NCI-H460 (cell line): ENCODE results near the gene TMEM255B. TPM values are rescaled to one million over a fixed set of nuclear protein-coding genes. Genes with fewer than 3 reads are reported as not detected.
"Not testable (repeated sequence)": the region's sequence is repeated elsewhere in the genome, so short reads cannot be mapped to it uniquely, and the experiment has no call there.

ENCODE experiments used
- DNase-seq: peaks from one replicate; pipeline ENCODE4 v3.0.0-alpha.2; 2016; ENCODE audit warnings: low read depth; ENCODE audit errors: extremely low read depth
- total RNA-seq: library from RNA; depleted of rRNA; stranded (reverse); fragments of >200 nt; shearing (Covaris generic); gene quantifications from 2 replicates; pipeline ENCODE4 v1.2.3, GENCODE V29; 2014

Gene TMEM255B
- total RNA-seq, 1 experiment from 2014 or later = 0.02 TPM

DNA sequence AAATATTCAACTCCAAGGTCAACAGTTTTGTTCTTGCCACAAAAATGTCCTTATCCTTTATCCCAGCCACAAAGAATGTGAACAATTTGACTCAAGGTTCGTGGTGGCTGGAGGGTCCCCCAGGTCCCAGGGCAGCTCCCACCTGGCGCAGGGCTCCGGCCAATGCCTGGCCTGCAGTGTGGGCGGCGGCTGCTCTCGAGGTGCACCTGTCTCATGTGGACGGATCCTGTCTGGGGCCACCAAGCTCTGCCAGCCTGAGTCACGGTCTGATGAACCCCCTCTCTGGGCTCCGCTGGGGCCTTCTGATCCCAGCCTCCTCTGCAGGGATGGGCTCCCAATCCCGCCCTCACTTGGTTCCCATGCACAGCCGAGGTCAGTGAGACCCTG lies 55.4 kb downstream of the TMEM255B start:
- DNase-seq = no peak

DNA sequence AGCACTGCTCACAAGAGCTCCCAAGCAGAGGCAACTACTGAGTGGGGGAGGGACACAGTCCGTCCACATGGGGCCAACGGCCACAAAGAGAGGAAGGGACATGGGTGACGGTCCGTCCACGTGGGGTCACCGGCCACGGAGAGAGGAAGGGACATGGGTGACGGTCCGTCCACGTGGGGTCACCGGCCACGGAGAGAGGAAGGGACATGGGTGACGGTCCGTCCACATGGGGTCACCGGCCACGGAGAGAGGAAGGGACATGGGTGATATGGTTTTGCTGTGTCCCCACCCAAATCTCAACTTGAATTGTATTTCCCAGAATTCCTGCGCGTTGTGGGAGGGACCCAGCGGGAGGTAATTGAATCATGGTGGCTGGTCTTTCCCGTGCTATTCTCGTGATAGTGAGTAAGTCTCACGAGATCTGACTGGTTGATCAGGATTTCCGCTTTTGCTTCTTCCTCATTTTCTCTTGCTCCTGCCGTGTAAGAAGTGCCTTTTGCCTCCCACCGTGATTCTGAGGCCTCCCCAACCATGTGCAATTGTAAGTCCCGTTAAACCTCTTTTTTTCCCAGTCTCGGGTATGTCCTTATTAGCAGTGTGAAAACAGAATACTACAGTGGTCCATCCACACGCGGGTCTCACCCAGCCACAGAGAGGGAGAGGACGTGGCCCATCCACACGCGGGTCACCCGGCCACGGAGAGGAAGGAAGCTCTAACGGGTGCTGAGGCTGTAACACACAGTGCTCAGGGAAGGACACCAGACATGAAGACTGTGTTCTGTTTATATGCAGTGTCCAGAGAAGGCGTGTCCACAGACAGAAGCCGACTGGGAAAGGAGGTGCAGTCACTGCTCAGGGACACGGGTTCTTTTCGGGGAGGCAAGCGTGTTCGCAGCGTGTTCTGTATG lies 56.4 kb downstream of the TMEM255B start:
- no peak for DNase-seq

DNA sequence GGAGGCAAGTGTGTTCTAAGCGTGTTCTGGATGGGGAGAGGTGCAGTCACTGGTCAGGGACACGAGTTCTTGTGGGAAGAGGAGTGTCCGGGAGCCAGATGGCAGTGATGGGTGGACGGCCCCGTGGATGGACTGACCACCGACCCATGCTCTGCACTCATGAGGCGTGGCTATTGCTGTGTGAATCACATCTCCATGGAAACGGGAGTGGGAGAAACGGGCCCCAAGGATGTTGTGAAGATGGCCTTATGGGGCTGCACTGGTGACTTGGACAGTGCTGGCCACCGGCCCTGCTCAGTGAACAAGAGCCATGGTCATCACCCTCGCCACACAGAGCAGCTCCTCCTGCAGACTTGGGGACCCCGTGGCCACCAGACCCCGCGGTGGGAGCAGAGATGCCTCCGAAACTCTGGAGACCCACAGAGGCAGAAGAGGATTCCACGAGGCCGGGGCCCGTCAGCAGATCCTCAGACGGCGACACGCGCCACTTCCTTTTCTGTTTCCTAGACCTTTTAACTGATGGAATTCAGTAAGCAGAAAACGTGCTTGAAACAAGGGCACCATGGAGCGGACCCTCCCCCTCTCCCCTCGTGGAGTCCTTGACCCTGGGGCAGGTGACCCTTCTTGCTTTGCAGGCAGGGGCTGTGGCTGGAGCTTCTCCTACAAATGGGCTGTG lies 57.4 kb downstream of the TMEM255B start:
- no peak for DNase-seq

DNA sequence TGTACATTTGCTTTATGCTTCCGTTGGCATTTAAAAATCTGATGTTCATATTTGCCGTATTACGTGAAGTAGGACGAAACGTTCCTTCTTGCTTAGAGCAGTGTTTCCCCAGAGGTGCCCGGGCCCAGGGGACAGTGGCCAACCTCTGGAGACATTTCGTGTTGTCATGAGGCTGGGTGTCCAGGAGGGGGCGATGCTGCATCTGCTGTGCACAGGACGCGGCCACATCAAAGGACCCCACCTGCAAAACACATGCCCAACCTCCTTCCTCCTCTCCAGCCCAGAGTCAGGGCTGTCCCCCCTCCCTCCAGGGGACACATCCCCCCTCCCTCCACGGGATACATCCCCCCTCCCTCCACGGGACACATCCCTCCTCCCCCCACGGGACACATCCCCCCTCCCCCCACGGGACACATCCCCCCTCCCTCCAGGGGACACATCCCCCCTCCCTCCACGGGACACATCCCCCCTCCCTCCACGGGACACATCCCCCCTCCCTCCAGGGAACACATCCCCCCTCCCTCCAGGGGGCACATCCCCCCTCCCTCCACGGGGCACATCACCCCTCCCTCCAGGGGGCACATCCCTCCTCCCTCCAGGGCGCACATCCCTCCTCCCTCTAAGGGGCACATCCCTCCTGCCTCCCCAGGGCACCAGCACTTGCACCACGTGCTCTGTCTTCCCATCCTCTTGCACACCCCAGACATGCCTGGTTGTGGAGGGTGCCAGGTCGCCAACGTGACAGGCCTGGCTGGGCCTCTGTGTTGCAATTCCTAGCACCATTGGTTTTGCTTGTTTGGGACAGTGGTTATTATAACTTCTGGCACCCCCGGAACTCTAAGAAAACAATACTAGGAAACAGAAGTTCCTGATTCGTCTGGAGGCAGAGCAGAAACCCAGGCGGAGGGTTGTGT lies 58.2 kb downstream of the TMEM255B start:
- peak; percentile 55 for DNase-seq

DNA sequence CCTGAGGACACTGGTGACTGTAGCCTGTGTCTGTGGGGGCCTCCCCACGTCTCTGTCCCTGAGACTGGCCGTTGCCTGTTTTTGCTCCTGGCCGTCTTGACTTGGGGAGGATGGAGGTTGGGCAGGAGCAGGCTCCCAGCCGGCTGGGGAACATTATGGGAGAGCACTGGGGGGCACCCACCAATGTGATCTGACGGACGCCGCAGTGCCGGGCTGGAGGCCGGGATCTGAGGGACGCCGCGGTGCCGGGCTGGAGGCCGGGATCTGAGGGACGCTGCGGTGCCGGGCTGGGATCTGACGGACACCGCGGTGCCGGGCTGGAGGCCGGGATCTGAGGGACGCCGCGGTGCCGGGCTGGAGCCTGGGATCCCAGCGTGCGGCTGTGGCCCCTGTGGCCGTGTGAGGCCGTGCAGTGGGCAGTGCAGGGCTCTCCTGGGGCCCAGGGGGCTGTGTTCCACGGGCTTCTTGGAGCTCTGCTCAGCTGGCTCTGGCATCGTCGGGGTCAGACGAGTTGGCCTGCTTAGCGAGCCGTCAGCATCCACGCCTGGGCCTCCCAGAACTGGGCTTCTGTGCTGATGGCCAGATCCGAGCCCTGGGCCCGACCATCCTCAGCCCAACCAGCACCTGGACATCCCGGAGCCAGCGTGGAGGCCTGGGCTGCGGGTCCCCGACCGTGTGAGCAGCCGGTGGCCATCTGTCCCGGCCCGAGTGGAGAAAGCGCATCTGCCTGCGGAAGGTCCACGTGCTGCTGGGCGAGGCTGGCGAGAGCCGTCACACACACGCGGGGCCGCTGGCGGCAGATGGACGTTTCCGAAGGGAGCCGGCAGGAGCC lies 59.0 kb downstream of the TMEM255B start:
- DNase-seq = no peak

DNA sequence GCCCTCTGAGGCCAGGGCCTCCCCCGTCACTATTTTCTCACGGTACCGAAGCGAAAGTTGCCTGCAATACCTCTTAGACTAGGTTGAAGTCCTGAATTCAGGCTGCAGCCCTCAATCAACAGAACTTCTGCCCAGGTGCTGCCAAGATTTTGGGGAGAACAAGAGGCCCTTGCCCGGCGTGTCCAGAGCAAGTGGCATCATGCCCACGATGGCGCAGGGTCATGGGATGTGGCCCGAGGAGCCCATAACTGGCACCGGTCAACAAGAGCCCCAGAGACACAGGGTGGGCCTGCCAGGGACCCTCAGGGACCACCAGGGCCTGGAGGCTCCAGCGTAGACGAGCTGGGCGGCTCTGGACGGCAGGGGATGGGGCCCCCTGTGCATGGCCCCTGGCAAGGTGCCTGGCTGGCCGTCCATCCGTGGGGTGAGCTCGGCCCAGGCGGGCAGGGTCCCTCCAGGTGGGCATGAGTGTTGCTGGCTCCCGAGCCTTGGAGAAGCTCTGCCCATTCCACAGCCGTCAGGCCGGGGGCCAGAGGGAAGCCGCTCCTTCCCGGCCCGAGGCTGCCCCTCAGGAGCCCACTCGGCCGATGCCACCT lies 59.8 kb downstream of the TMEM255B start:
- DNase-seq = no peak

DNA sequence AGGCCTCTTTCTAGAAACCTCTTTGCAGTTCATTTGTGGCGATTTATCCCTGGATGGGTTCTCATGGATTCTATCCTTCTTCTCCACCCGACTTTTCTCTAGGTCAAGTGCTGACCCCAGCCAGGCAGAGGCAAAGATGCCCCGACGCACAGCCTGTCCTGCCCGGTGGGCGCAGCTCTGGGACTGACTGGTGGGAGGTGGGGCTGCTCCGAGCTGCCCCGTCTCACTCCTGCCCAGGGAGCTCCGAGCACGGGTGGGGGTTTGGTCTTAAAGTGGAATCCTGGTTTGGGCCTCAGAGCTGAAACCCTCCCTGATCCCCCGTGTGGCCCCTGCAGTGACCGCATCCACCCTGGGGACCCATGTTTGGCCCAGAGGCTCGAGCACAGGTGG lies 60.3 kb downstream of the TMEM255B start:
- DNase-seq = no peak

DNA sequence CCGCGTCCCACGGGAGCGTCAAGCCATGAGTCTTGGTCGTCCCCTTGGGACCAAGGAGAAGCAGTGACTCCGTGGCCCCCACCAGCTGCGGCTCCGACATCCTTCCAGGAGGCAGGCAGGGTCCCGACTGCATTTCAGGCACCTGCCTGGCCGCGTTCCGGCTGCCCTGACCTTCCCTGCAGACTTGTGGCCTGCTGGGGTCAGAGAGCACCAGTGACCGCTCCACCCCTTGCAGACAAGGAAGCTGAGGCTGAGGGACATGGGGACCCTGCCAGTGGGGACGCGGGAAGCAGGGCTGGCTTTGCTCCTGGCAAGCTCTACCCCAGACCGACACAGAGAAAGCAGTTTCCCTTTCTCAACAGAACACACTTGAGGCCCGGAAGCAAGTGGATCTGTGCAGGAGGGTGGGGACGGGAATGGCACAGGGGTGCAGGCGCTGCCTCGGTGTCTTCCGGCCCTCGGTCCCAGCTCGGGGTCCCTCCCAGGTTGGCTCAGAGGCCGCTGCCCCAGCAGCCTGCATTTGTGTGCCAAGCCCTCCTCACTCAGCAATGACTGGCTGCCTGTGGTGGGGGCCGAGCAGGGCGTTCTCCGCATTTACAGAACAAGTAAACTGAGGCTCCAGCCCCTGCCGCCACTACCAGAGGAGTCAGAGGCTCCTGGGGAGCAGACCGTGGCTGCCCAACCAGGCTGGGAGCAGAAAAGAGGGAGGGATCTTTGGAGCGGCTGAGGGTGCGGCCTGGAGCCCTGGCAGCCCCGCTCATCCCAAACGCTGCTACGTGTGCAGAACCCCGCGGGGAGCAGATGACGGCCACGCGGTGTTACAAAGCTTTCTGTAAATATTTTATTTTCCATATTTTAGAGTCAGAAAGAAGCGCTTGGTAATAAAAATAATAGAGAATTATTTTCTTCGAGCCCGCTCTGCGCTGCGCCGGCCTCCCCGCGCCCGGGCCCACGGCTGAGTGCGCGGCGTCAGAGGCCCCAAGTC lies 61.0 kb downstream of the TMEM255B start:
- DNase-seq = no peak

DNA sequence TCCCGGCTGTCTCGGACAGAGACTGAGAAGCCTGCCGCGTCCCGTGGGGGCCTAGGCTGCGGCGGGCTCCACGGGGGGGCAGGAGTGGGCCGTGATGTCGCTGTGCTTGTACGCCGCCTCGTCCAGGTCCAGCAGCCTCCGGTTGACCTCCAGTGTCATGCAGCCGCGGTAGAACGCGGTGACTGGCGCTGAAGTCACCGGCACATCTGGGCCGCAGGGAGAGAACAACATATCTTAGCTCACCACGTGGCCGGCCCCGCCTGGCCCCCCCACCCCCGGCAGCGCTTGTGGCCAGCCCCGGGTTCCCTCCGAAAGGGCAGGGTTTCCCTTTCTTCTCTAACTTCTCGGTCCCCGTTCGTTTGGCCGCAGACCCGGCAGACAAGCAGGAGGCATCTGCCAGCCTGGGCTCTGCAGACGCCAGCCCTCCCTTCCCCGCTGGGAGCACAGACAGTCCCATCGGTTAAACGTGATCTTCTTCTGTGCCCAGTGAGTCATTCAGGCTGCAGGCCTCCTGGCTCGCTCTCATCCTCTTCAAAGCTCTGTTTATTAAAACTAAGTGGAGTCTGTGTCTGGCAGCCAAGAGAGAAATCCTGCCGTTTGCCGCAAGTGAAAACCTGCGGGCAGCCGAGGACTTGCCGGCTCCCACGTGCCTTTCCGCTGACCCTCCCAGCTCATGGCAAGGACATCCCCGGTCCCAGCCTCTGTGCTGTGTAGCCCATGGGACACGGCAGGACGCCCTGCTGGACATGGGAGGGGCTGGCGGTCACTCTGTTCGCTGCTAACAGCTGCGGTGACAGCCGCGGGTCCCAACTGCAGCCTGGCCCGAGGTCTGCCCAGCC lies 62.0 kb downstream of the TMEM255B start:
- DNase-seq = peak; percentile 24

DNA sequence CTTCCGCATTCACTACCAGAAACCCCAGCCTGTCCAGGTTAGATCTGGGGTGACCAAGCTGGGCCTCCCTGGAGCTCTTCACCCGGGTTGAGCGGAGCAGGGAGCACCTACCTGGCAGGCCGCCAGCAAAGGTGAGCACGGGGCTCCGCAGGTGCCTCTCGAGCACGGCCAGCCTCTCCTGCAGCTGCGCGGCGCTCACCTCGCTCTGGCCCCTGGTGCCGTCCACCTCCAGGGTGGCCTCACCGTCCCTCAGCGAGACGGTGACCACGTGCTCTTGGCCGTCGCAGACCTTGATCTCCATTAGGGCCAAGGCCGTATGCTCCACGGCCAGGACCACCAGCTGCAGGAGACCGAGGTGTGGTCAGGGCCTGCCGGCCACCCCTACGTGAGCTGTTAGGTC lies 62.8 kb downstream of the TMEM255B start:
- DNase-seq = no peak

DNA sequence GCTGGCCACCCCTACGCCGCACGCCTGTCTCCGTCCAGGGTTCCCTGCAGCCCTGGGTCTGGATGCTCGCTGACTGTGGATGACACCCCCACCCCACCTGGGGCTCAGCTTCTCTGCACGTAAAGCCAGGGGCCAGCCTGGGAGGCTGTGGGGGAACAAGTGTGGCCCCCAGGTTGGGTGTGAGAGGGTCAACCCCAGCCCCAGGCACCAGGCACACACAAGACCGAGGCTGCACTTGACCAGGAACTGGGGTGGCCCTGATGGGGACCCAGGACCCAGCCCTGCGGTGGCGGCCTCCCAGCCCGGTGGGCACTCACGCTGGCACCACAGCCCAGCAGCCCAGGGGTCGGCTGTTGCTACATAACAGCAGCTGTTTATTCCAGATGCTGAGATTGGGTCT lies 63.2 kb downstream of the TMEM255B start:
- DNase-seq = no peak

DNA sequence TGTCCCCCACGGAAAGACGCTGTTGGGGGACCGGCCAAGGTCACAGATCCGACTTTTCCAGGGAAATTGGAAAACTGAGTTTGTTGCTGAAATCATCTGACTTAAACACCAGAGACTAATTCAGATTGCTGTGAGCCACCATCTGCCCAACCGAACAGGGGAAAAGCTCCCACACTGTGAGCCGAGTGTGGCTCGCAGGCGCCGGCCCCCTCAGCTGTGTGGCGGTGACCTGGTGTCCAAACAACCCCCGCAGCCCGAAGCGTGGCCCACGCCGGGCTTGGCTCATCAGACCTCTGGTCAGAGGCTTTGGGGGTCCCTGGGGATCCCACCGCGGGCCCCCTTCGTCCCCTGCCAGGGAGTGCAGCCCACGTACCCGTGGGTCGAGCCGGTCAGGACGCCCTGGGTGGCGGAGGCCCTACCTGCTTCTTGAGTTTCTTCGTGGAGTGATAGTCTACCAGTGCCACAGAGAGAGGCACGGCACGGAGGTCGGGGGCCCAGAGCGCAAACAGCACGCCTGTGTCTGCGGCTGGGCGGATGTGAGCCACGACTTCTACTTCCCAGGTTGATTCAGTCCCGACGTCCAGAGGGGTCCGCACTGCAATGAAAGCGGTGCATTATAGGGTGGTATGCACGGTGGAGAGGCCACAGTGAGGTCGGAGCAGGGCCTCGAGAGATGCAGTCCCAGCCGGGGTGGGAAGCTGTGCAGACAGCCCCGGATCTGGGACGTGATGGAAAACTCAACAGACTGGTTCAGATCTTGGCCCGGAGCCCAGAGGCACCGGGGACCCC lies 64.1 kb downstream of the TMEM255B start:
- no peak for DNase-seq

DNA sequence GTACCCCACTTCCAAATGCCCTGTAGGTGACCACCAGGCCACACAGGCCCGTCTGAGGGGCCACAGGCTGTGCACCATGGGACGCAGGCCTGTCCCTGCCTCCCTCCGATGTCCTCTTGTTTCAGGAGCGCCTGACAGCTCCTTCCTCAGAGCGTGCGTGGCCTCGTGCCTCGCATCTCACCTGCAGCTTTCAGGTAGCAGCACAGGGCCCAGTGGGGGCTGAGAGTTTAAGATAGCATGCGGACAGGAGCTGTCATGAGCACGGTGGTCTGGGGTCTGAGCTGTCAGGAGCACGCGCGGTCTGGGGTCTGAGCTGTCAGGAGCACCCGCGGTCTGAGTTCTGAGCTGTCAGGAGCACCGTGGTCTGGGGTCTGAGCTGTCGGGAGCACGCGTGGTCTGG lies 64.7 kb downstream of the TMEM255B start:
- DNase-seq = no peak

DNA sequence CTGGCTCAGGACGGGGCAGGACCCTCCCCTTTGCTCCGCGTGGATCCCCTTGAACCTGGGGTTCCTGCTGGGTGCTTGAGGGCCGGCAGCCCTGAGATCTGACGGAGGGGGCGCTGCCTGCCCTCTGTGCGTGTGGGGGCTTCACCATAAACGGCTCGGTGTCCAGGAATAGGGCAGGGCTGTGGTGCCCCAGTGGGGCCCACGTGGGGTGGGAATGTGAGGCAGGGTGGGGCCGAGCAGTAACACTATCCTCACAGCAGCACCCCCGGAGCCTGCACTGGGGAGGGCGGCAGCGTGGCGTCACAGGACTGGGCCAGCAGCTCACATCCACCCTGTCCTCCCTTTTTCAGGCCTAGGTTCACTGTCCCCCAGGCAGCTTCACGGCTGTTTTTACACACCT lies 66.8 kb downstream of the TMEM255B start:
- DNase-seq = no peak

DNA sequence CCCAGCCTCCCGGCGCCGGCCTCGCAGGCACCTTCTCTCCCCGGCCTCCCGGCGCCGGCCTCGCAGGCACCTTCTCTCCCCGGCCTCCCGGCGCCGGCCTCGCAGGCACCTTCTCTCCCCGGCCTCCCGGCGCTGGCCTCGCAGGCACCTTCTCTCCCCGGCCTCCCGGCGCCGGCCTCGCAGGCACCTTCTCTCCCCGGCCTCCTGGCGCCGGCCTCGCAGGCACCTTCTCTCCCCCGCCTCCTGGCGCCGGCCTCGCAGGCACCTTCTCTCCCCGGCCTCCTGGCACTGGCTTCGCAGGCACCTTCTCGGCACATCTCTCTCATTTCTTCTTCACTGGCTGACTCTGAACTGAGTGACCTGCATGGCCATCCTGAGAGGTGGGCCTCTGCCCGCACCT lies 67.4 kb downstream of the TMEM255B start:
- not testable (repeated sequence) for DNase-seq

DNA sequence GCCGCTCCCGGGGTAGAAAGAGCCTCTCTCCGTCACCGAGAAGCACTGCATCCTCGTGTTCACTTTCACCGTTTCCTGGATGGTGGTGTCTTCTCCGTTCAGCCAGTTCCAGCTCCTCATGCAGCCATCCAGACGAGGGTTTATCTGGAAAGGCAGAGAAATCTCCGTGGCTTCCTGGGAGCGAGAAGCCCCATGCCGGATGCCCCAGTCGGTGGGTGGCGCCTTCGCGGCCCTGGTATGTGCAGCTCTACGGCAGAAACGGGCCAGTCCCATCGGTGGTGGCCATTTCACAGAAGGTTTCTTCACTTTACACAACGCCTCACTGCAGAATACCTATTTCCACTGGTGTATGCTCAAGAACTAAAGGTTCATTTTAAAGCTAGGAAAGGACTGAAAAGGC lies 68.0 kb downstream of the TMEM255B start:
- DNase-seq = no peak

DNA sequence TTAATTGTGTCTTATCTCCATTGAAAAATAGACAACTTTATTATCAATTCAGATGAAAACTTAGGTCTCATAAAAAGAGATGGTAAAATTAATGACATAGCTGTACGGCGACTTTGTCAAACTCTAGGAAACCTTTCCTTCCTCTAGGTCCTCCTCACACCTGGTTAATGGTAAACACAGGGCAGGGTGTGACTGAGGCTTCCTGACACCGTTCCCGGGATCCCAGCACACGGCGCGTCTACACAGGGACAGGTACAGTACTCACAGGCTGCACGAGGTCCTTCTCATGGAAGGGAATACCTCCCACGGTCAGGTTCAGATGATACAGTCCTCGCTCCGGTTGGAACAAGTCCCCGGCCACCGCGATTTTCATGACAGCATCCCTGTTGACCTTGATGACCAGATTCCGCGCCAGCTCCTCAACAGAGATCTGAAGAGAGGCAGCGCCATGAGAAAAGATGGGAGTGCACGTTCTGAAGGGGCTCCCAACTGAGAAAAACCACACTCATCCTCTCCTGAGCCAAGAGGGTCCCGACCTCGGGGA lies 69.3 kb downstream of the TMEM255B start:
- no peak for DNase-seq
